ENCODE results near the gene ZNF521.

ZNF521 gene

DNA sequence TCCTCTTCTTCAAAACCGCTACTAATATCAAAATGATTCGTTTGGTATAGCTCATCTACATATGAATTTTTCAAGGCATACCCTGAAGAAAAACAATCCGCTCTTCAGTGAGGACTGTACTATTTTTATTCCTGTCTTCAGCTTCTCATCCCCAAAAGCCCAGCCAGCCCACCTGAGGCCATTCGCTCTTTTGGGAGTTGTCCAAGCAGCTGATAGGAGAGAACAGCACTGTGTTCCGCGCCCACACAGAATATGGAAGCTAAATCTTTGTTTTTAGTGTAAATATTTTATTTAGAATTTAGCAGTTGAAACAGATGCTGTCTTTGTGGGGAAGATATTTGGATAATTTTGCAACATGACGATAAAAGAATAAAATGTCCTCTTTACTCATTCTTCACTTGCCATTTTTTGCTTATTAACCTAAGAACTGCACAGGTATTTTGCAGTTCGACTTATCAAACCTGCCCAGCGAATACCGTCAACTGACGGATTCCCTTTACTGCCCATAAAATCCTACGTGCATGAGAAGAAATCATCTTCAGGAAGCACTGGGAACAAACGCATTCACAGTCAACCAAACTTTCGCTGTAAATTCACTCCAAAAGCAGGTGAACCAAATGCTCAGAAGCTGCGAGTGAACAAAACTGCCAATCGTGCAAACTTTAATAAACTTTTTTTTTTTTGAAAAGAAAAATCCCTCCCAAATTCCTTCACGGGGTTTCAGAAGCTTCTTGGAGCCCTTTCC, 3.4 kb downstream of the ZNF521 start:
- H3K4me3 Mint-ChIP-seq, result no peak overlapping the region
- DNase-seq (ENCODE audit: low spot score in 2 of 2), result no peak
- no peaks in the 10 kb centered on the region for H3K9me3 Mint-ChIP-seq
- no peak overlapping the region for H3K27ac Mint-ChIP-seq
- no peaks in the 10 kb centered on the region for H3K36me3 Mint-ChIP-seq
- ATAC-seq, result no peak
- H3K4me1 Mint-ChIP-seq, result peaks cover 12% of the 10 kb centered on the region

DNA sequence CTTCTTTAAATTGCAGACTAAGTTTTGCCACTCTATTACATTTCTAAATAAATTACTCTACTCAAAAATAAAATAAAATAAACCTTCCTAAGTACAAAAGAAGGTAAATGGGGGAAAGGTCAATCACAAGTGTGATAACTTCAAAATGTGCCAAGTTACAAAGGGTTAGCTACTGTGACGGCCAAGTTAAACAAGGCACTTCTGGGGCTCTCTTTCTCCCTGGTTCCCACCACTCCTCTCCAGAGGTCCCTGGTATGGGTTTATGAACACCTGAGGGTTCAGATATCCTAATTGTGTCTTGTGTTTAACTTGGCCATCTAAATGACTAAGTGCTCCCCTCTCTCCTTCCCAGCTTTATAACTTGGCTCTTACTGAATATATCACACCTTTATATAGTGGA, 5.4 kb downstream of the ZNF521 start:
- ATAC-seq (no peak), DNase-seq (ENCODE audit: low spot score in 2 of 2) (no peak)
- H3K4me3 Mint-ChIP-seq, result no peak overlapping the region
- no peaks in the 10 kb centered on the region for H3K36me3 Mint-ChIP-seq
- peaks cover 12% of the 10 kb centered on the region for H3K4me1 Mint-ChIP-seq
- H3K27ac Mint-ChIP-seq, result no peak overlapping the region
- H3K9me3 Mint-ChIP-seq, result no peaks in the 10 kb centered on the region

- Mint-ChIP-seq H3K27ac (no peak overlapping the region), H3K4me3 (no peak overlapping the region), H3K9me3 (no peaks in the 10 kb centered on the region), H3K36me3 (no peaks in the 10 kb centered on the region), H3K4me1 (peaks cover 1% of the 10 kb centered on the region)
- DNase-seq (ENCODE audit: low spot score in 2 of 2), result no peak
- ATAC-seq, result no peak
Measured at GRCh38 chr18:25345081-25345866, 6.7 kb downstream of the ZNF521 start.

- no peaks in the 10 kb centered on the region for H3K4me1 Mint-ChIP-seq
- no peak overlapping the region for H3K27ac Mint-ChIP-seq
- H3K36me3 Mint-ChIP-seq, result no peaks in the 10 kb centered on the region
- no peak overlapping the region for H3K4me3 Mint-ChIP-seq
- DNase-seq (ENCODE audit: low spot score in 2 of 2), result no peak
- no peaks in the 10 kb centered on the region for H3K9me3 Mint-ChIP-seq
- no peak for ATAC-seq
Measured at GRCh38 chr18:25341831-25342230, 10.1 kb downstream of the ZNF521 start.

GRCh38 chr18:25340762-25341161, 11.2 kb downstream of the ZNF521 start:
- Mint-ChIP-seq H3K4me3 (no peak overlapping the region), H3K9me3 (no peaks in the 10 kb centered on the region), H3K4me1 (no peaks in the 10 kb centered on the region), H3K36me3 (no peaks in the 10 kb centered on the region), H3K27ac (no peak overlapping the region)
- no peak for ATAC-seq
- no peak for DNase-seq (ENCODE audit: low spot score in 2 of 2)

DNA sequence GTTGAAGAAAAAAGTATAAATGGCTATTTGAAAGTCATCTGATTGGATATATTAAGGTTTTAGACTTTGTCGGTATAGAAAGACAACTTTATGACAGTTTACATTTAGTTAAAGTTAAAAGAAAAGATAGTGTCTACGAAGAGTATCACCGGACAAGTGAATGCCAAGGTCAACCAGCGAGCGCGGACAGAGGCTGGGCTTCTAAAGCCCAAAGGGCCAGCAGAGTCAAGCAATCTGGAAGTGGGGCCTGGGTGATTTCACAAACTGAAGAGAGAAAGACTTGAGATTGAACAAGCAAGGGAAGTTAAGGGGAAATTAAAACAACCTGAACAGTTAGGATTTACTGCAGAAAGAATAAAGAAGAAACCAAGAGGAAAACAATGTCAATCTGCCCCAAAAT, 16.3 kb downstream of the ZNF521 start:
- DNase-seq (ENCODE audit: low spot score in 2 of 2) (no peak), ATAC-seq (no peak)
- no peaks in the 10 kb centered on the region for H3K36me3 Mint-ChIP-seq
- H3K27ac Mint-ChIP-seq, result no peak overlapping the region
- peaks cover 2% of the 10 kb centered on the region for H3K9me3 Mint-ChIP-seq
- no peak overlapping the region for H3K4me3 Mint-ChIP-seq
- H3K4me1 Mint-ChIP-seq, result no peaks in the 10 kb centered on the region

DNA sequence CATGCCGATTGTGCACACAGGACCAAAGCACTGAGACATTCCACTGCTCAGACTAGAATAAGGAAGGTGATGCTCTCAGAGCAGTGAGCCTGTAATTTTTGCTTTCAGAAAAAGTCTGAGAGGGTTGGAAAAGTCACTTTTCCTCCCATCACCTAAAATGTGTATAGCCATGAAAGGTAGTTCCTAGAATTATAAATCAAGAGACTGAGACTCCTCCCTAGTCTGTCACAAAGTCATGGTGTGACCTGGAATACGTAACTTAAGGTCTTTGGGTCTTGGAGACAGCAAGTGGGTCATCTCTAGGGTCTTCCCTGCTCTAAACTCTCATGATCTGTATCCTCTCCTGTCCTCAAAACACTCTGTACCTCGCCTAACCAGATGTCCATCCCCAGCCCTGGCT, 16.9 kb downstream of the ZNF521 start:
- DNase-seq (ENCODE audit: low spot score in 2 of 2) (no peak), ATAC-seq (no peak)
- Mint-ChIP-seq H3K36me3 (no peaks in the 10 kb centered on the region), H3K27ac (no peak overlapping the region), H3K9me3 (peaks cover 2% of the 10 kb centered on the region), H3K4me3 (no peak overlapping the region), H3K4me1 (no peaks in the 10 kb centered on the region)

- ATAC-seq, result no peak
- DNase-seq (ENCODE audit: low spot score in 2 of 2), result no peak
- Mint-ChIP-seq H3K4me1 (no peaks in the 10 kb centered on the region), H3K27ac (no peak overlapping the region), H3K9me3 (peaks cover 4% of the 10 kb centered on the region), H3K4me3 (no peak overlapping the region), H3K36me3 (no peaks in the 10 kb centered on the region)
Measured at GRCh38 chr18:25334588-25334987, 17.4 kb downstream of the ZNF521 start.

DNA sequence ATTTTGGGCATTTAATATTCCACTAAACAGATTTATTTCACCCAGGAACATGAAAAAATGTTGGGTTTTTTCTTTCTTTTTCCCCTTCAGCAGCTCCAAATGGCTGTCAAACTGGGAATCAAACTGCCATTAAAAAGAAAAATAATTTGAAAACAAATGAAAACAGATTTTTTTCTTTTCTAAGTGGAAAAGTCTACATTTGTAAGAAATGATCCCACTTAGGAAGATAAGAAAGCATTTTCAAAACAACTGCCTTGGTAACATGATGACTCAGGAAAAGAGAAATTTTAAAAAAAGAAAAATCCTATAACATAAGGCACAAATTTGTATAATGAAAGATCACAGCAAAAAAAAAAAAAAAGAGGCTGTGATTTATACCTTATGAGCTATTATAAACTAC, 20.0 kb downstream of the ZNF521 start:
- peaks cover 5% of the 10 kb centered on the region for H3K9me3 Mint-ChIP-seq
- no peak for DNase-seq (ENCODE audit: low spot score in 2 of 2)
- no peak overlapping the region for H3K27ac Mint-ChIP-seq
- ATAC-seq, result no peak
- no peak overlapping the region for H3K4me3 Mint-ChIP-seq
- H3K4me1 Mint-ChIP-seq, result no peaks in the 10 kb centered on the region
- H3K36me3 Mint-ChIP-seq, result no peaks in the 10 kb centered on the region

DNA sequence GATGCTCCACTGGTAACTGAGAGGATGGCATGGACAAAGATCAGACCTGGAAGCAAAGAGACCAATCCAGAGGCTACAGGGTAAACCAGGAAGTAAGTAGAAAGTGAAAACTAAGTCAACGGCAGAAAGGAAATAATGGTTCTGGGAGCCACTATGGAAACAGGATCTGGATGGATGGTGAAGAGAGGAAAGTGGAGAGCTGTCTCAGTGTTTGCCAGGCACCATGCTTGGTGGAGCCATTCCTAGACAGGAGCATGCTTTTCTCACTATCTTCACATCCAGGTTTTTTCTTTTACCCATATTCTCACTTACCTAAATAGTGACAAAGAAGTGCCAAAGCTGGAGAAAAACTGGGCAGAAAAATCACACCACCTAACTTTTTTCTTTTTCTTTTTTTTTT, 22.2 kb downstream of the ZNF521 start:
- H3K4me3 Mint-ChIP-seq, result no peak overlapping the region
- no peak overlapping the region for H3K27ac Mint-ChIP-seq
- no peaks in the 10 kb centered on the region for H3K36me3 Mint-ChIP-seq
- no peaks in the 10 kb centered on the region for H3K4me1 Mint-ChIP-seq
- H3K9me3 Mint-ChIP-seq, result peaks cover 5% of the 10 kb centered on the region
- DNase-seq (ENCODE audit: low spot score in 2 of 2), result no peak
- ATAC-seq, result no peak

DNA sequence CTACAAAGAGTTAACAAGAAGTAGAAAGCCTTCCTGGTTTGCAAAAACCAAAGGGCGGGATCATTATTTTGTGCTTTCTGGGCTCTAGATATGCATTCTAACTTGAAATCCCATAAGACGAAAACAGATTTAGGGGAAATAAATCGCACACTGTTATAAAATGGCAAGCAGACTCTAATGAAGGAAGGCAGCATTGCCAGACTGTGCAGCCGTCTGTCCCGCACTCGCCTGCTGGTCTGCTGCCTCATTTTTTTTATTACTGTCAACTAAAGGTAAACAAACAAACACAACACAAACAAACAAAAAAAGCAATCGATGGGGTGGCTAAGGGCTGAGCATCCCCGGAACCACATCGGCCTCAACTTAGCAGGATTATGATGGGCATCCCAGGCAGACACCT, 24.4 kb downstream of the ZNF521 start:
- no peaks in the 10 kb centered on the region for H3K4me1 Mint-ChIP-seq
- no peaks in the 10 kb centered on the region for H3K36me3 Mint-ChIP-seq
- no peak overlapping the region for H3K4me3 Mint-ChIP-seq
- no peak overlapping the region for H3K27ac Mint-ChIP-seq
- DNase-seq (ENCODE audit: low spot score in 2 of 2), result no peak
- peaks cover 8% of the 10 kb centered on the region for H3K9me3 Mint-ChIP-seq
- no peak for ATAC-seq

- no peak for ATAC-seq
- no peaks in the 10 kb centered on the region for H3K4me1 Mint-ChIP-seq
- no peak overlapping the region for H3K4me3 Mint-ChIP-seq
- no peak overlapping the region for H3K27ac Mint-ChIP-seq
- no peak for DNase-seq (ENCODE audit: low spot score in 2 of 2)
- H3K36me3 Mint-ChIP-seq, result no peaks in the 10 kb centered on the region
- H3K9me3 Mint-ChIP-seq, result peaks cover 8% of the 10 kb centered on the region
Measured at GRCh38 chr18:25326361-25326952, 25.5 kb downstream of the ZNF521 start.

DNA sequence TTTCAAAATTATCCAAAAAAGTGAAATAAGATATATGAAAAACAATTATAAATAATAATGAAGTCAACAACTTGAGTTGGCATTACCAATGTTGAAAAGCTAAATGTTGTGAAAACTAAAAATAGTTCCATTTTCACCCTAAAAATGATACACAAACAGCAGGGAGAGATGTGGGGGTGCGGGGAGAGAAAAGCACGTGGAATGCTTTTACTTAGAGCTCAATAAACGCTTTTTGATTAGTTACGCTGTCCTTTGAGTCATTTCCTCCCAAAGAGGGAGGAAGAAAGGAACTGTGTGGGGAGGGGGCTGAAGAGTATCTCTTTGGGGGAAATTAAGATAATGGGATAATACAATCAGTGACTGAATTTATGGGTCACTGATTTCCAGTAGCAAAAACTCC, 29.2 kb downstream of the ZNF521 start:
- ATAC-seq (no peak), DNase-seq (ENCODE audit: low spot score in 2 of 2) (no peak)
- H3K36me3 Mint-ChIP-seq, result no peaks in the 10 kb centered on the region
- H3K9me3 Mint-ChIP-seq, result peaks cover 3% of the 10 kb centered on the region
- no peak overlapping the region for H3K4me3 Mint-ChIP-seq
- H3K27ac Mint-ChIP-seq, result no peak overlapping the region
- H3K4me1 Mint-ChIP-seq, result no peaks in the 10 kb centered on the region

GRCh38 chr18:25316381-25317018, 35.5 kb downstream of the ZNF521 start:
- H3K36me3 Mint-ChIP-seq, result no peaks in the 10 kb centered on the region
- no peak overlapping the region for H3K27ac Mint-ChIP-seq
- DNase-seq (ENCODE audit: low spot score in 2 of 2) (no peak), ATAC-seq (no peak)
- H3K4me1 Mint-ChIP-seq, result no peaks in the 10 kb centered on the region
- no peak overlapping the region for H3K4me3 Mint-ChIP-seq
- H3K9me3 Mint-ChIP-seq, result no peaks in the 10 kb centered on the region

GRCh38 chr18:25314838-25315190, 37.2 kb downstream of the ZNF521 start:
- no peaks in the 10 kb centered on the region for H3K9me3 Mint-ChIP-seq
- no peak overlapping the region for H3K4me3 Mint-ChIP-seq
- no peaks in the 10 kb centered on the region for H3K4me1 Mint-ChIP-seq
- H3K27ac Mint-ChIP-seq, result no peak overlapping the region
- DNase-seq (ENCODE audit: low spot score in 2 of 2) (no peak), ATAC-seq (no peak)
- H3K36me3 Mint-ChIP-seq, result no peaks in the 10 kb centered on the region
